Measurements from ENCODE around the gene KCNMA1. TPM values are rescaled to one million over a fixed set of nuclear protein-coding genes. Genes with fewer than 3 reads are reported as not detected.

Gene KCNMA1
- total and polyA plus RNA-seq, 9 of the 15 experiments (the other 6 are each of a cell fraction or from before 2014, with no cell fraction given): 0.01 to 0.95 (median 0.15) TPM; not detected in 4

DNA sequence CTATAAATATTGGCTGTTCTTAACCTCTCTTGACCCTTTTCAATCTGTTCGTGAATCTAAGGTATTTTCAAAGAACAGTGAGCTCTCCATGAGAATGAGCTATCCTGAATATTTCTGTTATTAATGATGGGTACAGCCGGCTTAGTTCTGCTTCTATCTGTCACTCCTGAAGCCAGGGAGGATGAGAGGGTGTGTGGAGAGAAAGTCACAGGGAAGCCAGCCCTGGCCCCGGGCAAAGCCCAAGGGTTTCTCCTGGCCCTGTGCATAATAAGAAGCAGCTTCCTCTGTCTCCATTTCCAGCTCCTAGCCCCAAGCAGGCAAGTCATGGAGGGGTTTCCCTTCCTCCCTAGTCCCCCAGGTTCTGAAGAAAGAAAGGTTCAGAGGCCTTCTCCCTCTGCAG lies 151.1 kb downstream of the KCNMA1 start (continued):
- TF ChIP-seq, protein P1, sequence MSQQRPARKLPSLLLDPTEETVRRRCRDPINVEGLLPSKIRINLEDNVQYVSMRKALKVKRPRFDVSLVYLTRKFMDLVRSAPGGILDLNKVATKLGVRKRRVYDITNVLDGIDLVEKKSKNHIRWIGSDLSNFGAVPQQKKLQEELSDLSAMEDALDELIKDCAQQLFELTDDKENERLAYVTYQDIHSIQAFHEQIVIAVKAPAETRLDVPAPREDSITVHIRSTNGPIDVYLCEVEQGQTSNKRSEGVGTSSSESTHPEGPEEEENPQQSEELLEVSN (IDR thresholded peaks at IDR 0.05; ENCODE audit: borderline replicate concordance in 1 of 2, extremely low read depth in 1 of 2, insufficient read depth in 1 of 2, insufficient read length in 1 of 2, low read depth in 1 of 2, low read length in 1 of 2, poor library complexity in 1 of 2, severe bottlenecking in 1 of 2): no peak
- TF ChIP-seq ATF4 (CRISPR knock-in tag; IDR thresholded peaks at IDR 0.05) (no peak), ATF7 (IDR thresholded peaks at IDR 0.05) (no peak), XRCC3 (IDR thresholded peaks at IDR 0.05) (no peak), RB1 (IDR thresholded peaks at IDR 0.05; ENCODE audit: low read depth) (no peak), PHF21A (IDR thresholded peaks at IDR 0.05; ENCODE audit: borderline replicate concordance, low read depth) (no peak)
- TF ChIP-seq, protein P2, sequence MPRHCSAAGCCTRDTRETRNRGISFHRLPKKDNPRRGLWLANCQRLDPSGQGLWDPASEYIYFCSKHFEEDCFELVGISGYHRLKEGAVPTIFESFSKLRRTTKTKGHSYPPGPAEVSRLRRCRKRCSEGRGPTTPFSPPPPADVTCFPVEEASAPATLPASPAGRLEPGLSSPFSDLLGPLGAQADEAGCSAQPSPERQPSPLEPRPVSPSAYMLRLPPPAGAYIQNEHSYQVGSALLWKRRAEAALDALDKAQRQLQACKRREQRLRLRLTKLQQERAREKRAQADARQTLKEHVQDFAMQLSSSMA (CRISPR knock-in tag; IDR thresholded peaks at IDR 0.05): no peak
- TF ChIP-seq, protein P3, sequence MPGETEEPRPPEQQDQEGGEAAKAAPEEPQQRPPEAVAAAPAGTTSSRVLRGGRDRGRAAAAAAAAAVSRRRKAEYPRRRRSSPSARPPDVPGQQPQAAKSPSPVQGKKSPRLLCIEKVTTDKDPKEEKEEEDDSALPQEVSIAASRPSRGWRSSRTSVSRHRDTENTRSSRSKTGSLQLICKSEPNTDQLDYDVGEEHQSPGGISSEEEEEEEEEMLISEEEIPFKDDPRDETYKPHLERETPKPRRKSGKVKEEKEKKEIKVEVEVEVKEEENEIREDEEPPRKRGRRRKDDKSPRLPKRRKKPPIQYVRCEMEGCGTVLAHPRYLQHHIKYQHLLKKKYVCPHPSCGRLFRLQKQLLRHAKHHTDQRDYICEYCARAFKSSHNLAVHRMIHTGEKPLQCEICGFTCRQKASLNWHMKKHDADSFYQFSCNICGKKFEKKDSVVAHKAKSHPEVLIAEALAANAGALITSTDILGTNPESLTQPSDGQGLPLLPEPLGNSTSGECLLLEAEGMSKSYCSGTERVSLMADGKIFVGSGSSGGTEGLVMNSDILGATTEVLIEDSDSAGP (CRISPR knock-in tag; IDR thresholded peaks at IDR 0.05): no peak
